Measurements from ENCODE around the gene RAB1B.

The RAB1B gene

GRCh38 chr11:66263231-66263630 is 5.2 kb upstream of the RAB1B start:
- H3K27ac ChIP-seq (ENCODE audit: low read depth, low read length) = no peak overlapping the region
- H3K4me1 ChIP-seq (ENCODE audit: control insufficient read depth, insufficient read depth, low read length) = peaks cover 10% of the 10 kb centered on the region
- no peak overlapping the region for H3K9ac ChIP-seq (ENCODE audit: low read length)
- no peak overlapping the region for H3K4me3 ChIP-seq (ENCODE audit: low read length)
- H3K27me3 ChIP-seq (ENCODE audit: control insufficient read depth, insufficient read depth, low read length) = no peaks in the 10 kb centered on the region
- H3K36me3 ChIP-seq (ENCODE audit: control insufficient read depth, insufficient read depth, low read length) = peaks cover 13% of the 10 kb centered on the region

- H3K27me3 ChIP-seq (ENCODE audit: control insufficient read depth, insufficient read depth, low read length) = no peaks in the 10 kb centered on the region
- no peak overlapping the region for H3K9ac ChIP-seq (ENCODE audit: low read length)
- peaks cover 6% of the 10 kb centered on the region for H3K4me1 ChIP-seq (ENCODE audit: control insufficient read depth, insufficient read depth, low read length)
- H3K4me3 ChIP-seq (ENCODE audit: low read length) = no peak overlapping the region
- H3K36me3 ChIP-seq (ENCODE audit: control insufficient read depth, insufficient read depth, low read length) = peaks cover 13% of the 10 kb centered on the region
- H3K27ac ChIP-seq (ENCODE audit: low read depth, low read length) = no peak overlapping the region
Measured at GRCh38 chr11:66263785-66264184, 4.7 kb upstream of the RAB1B start.

- H3K27ac ChIP-seq (ENCODE audit: low read depth, low read length) = no peak overlapping the region
- no peaks in the 10 kb centered on the region for H3K27me3 ChIP-seq (ENCODE audit: control insufficient read depth, insufficient read depth, low read length)
- no peak overlapping the region for H3K9ac ChIP-seq (ENCODE audit: low read length)
- peaks cover 13% of the 10 kb centered on the region for H3K36me3 ChIP-seq (ENCODE audit: control insufficient read depth, insufficient read depth, low read length)
- H3K4me3 ChIP-seq (ENCODE audit: low read length) = no peak overlapping the region
- peaks cover 9% of the 10 kb centered on the region for H3K4me1 ChIP-seq (ENCODE audit: control insufficient read depth, insufficient read depth, low read length)
Measured at GRCh38 chr11:66264383-66264782, 4.1 kb upstream of the RAB1B start.

GRCh38 chr11:66264914-66265313 is 3.5 kb upstream of the RAB1B start:
- Histone ChIP-seq H3K4me3 (ENCODE audit: low read length) (no peak overlapping the region), H3K9ac (ENCODE audit: low read length) (no peak overlapping the region), H3K27ac (ENCODE audit: low read depth, low read length) (no peak overlapping the region), H3K27me3 (ENCODE audit: control insufficient read depth, insufficient read depth, low read length) (no peaks in the 10 kb centered on the region), H3K4me1 (ENCODE audit: control insufficient read depth, insufficient read depth, low read length) (peaks cover 13% of the 10 kb centered on the region), H3K36me3 (ENCODE audit: control insufficient read depth, insufficient read depth, low read length) (peaks cover 13% of the 10 kb centered on the region)

- Histone ChIP-seq H3K9ac (ENCODE audit: low read length) (no peak overlapping the region), H3K4me3 (ENCODE audit: low read length) (no peak overlapping the region), H3K27me3 (ENCODE audit: control insufficient read depth, insufficient read depth, low read length) (no peaks in the 10 kb centered on the region), H3K27ac (ENCODE audit: low read depth, low read length) (no peak overlapping the region), H3K4me1 (ENCODE audit: control insufficient read depth, insufficient read depth, low read length) (peaks cover 14% of the 10 kb centered on the region), H3K36me3 (ENCODE audit: control insufficient read depth, insufficient read depth, low read length) (peaks cover 9% of the 10 kb centered on the region)
Measured at GRCh38 chr11:66265531-66266377, 2.7 kb upstream of the RAB1B start.

- H3K27ac ChIP-seq (ENCODE audit: low read depth, low read length) = peak overlapping the region; percentile 95
- no peaks in the 10 kb centered on the region for H3K27me3 ChIP-seq (ENCODE audit: control insufficient read depth, insufficient read depth, low read length)
- peak overlapping the region; percentile 79 for H3K4me3 ChIP-seq (ENCODE audit: low read length)
- H3K9ac ChIP-seq (ENCODE audit: low read length) = no peak overlapping the region
- H3K36me3 ChIP-seq (ENCODE audit: control insufficient read depth, insufficient read depth, low read length) = peaks cover 9% of the 10 kb centered on the region
- H3K4me1 ChIP-seq (ENCODE audit: control insufficient read depth, insufficient read depth, low read length) = peaks cover 14% of the 10 kb centered on the region
Measured at GRCh38 chr11:66266378-66267038, 1.9 kb upstream of the RAB1B start.

- H3K27ac ChIP-seq (ENCODE audit: low read depth, low read length) = peak overlapping the region; percentile 95
- peak overlapping the region; percentile 79 for H3K4me3 ChIP-seq (ENCODE audit: low read length)
- H3K4me1 ChIP-seq (ENCODE audit: control insufficient read depth, insufficient read depth, low read length) = peaks cover 14% of the 10 kb centered on the region
- H3K36me3 ChIP-seq (ENCODE audit: control insufficient read depth, insufficient read depth, low read length) = peaks cover 9% of the 10 kb centered on the region
- no peaks in the 10 kb centered on the region for H3K27me3 ChIP-seq (ENCODE audit: control insufficient read depth, insufficient read depth, low read length)
- no peak overlapping the region for H3K9ac ChIP-seq (ENCODE audit: low read length)
Measured at GRCh38 chr11:66267039-66267378, 1.4 kb upstream of the RAB1B start.

- H3K4me1 ChIP-seq (ENCODE audit: control insufficient read depth, insufficient read depth, low read length) = peaks cover 14% of the 10 kb centered on the region
- H3K27ac ChIP-seq (ENCODE audit: low read depth, low read length) = peak overlapping the region; percentile 95
- peak overlapping the region; percentile 13 for H3K9ac ChIP-seq (ENCODE audit: low read length)
- no peaks in the 10 kb centered on the region for H3K27me3 ChIP-seq (ENCODE audit: control insufficient read depth, insufficient read depth, low read length)
- peak overlapping the region; percentile 97 for H3K4me3 ChIP-seq (ENCODE audit: low read length)
- peaks cover 15% of the 10 kb centered on the region for H3K36me3 ChIP-seq (ENCODE audit: control insufficient read depth, insufficient read depth, low read length)
Measured at GRCh38 chr11:66267379-66268243, 828 bp upstream of the RAB1B start.

GRCh38 chr11:66268952-66269905 is 790 bp downstream of the RAB1B start:
- peaks cover 22% of the 10 kb centered on the region for H3K36me3 ChIP-seq (ENCODE audit: control insufficient read depth, insufficient read depth, low read length)
- no peaks in the 10 kb centered on the region for H3K27me3 ChIP-seq (ENCODE audit: control insufficient read depth, insufficient read depth, low read length)
- H3K9ac ChIP-seq (ENCODE audit: low read length) = peak overlapping the region; percentile 99
- peak overlapping the region; percentile 95 for H3K27ac ChIP-seq (ENCODE audit: low read depth, low read length)
- peaks cover 14% of the 10 kb centered on the region for H3K4me1 ChIP-seq (ENCODE audit: control insufficient read depth, insufficient read depth, low read length)
- peak overlapping the region; percentile 97 for H3K4me3 ChIP-seq (ENCODE audit: low read length)

- H3K27ac ChIP-seq (ENCODE audit: low read depth, low read length) = no peak overlapping the region
- no peaks in the 10 kb centered on the region for H3K27me3 ChIP-seq (ENCODE audit: control insufficient read depth, insufficient read depth, low read length)
- peaks cover 31% of the 10 kb centered on the region for H3K36me3 ChIP-seq (ENCODE audit: control insufficient read depth, insufficient read depth, low read length)
- no peak overlapping the region for H3K4me3 ChIP-seq (ENCODE audit: low read length)
- peaks cover 11% of the 10 kb centered on the region for H3K4me1 ChIP-seq (ENCODE audit: control insufficient read depth, insufficient read depth, low read length)
- no peak overlapping the region for H3K9ac ChIP-seq (ENCODE audit: low read length)
Measured at GRCh38 chr11:66271816-66272215, 3.4 kb downstream of the RAB1B start.

- Histone ChIP-seq H3K36me3 (ENCODE audit: control insufficient read depth, insufficient read depth, low read length) (peaks cover 31% of the 10 kb centered on the region), H3K9ac (ENCODE audit: low read length) (no peak overlapping the region), H3K4me1 (ENCODE audit: control insufficient read depth, insufficient read depth, low read length) (peaks cover 8% of the 10 kb centered on the region), H3K27ac (ENCODE audit: low read depth, low read length) (no peak overlapping the region), H3K27me3 (ENCODE audit: control insufficient read depth, insufficient read depth, low read length) (no peaks in the 10 kb centered on the region), H3K4me3 (ENCODE audit: low read length) (no peak overlapping the region)
Measured at GRCh38 chr11:66272596-66272995, 4.2 kb downstream of the RAB1B start.

Measured in rectal smooth muscle tissue (tissue), 1 donor.